ENCODE measurements around the gene CDHR1.
"Not testable (repeated sequence)": the region's sequence is repeated elsewhere in the genome, so short reads cannot be mapped to it uniquely, and the experiment has no call there.

CDHR1 gene

DNA sequence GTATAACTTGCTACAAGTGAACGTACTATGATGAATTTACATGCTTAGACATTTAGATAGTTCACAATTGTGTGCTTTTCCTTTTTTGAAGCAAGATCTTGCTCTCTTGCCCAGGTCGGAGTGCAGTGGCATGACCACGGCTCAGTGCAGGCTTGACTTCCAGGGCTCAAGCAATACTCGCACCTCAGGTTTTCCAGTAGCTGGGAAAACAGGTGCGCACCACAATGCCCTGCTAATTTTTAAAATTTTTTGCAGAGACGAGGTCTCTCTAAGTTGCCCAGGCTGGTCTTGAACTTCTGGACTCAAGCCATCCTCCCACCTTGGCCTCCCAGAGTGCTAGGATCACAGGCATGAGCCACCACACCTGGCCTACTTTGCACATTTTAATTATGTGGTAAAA lies 18.9 kb upstream of the CDHR1 start:
- DNase-seq = no peak

DNA sequence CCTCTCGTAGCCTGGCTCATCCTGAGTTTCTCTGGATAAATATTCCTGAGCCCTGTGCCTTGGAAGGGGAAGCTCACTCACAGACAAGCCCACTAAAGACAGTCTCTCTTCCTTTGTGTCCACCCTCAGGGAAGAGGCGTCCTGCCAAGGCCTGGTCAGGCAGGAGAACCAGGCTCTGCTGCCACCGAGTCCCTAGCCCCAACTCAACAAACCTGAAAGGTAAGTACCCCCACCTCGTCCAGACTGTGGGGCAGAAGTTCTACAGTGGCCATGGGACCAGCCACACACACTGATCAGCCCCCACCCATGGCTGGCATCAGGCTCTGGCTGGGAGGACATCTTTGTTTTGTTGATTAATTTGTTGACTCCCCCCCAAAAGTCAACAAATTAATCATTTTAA lies 18.0 kb upstream of the CDHR1 start:
- DNase-seq = no peak

DNA sequence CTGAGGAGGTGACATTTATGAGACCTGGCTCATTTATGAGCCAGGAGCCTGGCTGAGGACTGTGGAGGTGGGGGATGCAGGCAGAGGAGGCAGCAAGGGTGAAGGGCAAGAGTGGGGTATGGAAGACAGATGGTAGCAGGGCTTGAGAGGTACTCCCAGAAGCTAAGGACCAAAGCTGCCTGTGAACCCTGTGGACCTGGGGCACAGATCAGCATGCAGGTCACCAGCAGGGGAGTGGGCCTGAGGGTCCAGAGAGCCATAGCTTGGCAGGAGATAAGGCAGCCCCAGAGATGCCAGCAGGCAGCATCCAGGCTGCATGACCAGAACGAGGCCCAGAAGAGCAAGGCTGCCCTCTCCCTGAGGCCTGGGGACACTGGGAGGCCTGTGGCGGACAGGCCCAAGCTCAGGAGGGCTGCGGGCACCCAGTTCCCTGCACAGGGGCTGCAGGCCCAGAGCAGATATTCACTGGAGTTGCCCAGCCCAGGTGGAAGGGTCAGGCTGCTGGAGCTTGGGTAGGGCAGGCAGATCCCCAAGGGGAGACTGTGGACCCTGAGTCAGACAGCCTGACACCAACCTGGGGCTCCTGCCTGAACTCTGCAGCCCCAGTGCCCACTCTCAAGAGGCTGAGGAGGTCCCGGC lies 17.4 kb upstream of the CDHR1 start:
- no peak for DNase-seq

DNA sequence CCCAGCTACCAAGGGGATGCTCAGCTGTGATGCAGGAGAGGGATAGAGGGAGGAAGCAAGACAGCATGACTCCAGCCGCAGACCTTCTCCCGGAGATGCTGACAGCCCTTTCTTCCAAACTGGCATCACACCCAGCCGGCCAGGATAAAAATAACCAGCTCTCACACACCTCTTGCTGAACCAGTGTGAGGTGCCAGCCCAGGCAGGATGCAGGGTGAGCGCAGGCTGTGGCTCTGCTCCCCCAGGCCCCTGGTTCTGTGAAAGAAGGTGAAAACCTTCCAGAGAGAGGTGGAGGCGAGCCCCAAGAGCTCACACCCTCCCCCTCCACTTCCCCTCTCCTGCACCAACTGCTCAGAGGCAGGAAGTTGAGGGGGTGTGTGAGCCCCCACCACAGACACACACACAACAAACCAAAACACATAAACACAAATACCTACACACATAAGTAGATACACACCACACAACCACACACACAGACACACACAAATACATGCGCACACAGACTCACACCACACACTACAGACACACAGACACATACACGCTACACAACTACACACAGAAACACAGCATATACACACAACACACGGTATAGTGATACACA lies 16.7 kb upstream of the CDHR1 start:
- peak; percentile 31 for DNase-seq

DNA sequence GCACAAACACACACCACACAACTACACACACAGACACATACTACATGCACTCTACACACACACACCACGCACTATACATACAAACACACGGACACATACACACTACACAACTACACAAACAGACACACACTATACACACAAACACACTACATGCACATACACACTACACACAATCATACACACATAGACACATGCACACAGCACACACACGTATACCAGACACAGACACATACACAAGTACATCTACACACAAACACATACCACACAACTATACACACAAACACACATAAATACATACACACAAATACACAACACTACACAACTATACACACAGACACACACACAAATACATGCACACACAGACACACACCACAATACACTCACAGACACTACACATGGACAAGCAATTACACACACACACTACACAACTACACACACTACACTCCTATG lies 16.2 kb upstream of the CDHR1 start:
- no peak for DNase-seq

DNA sequence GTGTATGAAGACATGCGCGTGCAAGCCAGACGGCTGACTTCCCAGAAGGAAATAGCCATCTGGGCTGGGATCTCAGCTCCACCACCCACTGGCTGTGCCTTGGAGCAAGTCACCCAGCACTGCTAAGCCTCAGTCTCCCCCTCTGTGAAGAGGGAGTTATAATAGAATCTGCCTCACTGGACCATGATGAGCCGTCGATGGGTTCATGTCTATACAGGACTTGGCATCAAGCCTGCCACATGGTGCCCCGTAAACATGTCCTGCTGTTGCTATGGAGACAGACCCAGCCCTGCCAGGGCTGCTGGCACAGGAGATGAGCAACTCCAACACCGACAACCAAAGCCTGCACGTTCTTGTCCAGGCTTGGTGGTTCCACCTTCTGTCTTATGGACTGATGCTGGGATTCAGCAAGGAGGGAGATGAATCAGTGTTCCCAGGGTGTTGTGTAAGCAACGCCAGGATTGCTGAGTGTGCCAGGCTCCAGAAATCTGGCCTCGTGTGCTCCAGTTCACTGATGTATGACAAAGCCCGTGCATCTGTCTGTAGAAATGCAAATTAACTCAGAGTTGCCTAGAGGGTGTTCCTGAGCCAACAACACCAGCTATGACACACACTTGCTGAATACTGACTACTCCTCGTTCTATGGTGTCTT lies 15.2 kb upstream of the CDHR1 start:
- peak; percentile 23 for DNase-seq

DNA sequence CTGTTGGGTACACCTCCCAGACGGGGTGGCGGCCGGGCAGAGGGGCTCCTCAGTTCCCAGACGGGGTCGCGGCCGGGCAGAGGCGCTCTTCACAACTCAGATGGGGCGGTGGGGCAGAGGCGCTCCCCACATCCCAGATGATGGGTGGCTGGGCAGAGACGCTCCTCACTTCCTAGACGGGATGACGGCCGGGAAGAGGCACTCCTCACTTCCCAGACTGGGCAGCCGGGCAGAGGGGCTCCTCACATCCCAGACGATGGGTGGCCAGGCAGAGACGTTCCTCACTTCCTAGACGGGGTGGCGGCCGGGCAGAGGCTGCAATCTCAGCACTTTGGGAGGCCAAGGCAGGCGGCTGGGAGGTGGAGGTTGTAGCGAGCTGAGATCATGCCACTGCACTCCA lies 14.0 kb upstream of the CDHR1 start:
- not testable (repeated sequence) for DNase-seq

DNA sequence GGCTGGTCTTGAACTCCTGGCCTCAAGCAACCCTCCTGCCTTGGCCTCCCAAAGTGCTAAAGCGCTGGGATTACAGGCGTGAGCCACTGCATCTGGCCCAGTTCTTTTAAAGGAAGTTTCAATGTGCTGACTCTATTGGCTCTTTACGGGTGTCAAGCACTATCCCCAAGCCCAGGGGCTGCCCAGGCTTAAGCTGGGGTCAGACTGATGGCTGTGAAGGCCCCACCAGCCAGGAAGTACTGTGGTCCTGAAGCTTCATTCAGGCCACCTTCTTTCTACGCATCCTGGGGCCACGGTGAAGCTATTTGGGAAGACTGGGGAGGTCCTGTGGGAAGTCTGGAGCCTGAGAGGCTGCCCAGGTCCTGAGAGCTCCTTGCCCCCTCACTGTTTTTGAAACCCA lies 12.7 kb upstream of the CDHR1 start:
- DNase-seq = no peak

DNA sequence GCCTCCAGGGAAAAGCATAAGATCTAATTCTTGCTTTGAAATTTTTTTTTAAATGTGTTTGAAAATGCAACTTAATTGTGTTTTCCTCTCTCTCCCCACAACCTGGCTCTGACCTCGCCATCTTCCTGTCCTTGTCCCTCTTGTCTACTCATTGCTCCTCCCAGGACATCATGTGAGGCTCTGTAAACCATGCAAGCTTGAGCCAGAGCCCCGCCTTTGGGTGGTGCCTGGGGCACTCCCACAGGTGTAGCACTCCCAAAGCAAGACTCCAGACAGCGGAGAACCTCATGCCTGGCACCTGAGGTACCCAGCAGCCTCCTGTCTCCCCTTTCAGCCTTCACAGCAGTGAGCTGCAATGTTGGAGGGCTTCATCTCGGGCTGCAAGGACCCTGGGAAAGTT lies 9.8 kb upstream of the CDHR1 start:
- no peak for DNase-seq

DNA sequence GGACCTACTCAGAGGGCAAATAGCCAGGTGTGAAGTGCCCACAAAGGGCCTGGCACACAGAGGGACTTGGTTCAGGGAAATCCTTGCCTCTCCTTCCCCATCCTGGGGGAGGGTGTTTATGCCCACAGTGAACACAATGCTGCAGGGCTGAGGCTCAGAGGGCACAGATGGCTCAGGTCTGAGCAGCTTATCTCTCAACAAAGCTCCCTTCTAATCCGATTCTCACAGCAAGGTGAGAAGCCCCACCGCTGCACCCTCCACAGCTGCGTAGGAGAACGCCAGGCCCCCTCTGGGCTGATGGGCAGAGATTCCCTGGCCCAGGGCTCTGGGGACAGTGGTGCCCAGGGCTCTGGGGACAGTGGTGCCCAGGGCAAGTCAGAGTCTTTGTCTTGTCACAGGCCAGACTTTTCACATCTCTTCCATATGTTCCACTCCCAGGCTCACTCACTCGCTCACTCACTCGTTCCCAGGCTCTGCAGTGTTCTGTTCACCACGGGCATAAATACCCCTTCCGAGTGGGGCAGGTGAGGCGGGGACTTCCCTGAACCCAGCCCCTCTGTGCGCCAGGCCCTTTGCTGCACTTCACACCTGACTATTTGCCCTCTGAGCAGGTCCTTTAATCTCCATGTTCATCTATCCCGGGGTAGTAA lies 8.7 kb upstream of the CDHR1 start:
- no peak for DNase-seq

DNA sequence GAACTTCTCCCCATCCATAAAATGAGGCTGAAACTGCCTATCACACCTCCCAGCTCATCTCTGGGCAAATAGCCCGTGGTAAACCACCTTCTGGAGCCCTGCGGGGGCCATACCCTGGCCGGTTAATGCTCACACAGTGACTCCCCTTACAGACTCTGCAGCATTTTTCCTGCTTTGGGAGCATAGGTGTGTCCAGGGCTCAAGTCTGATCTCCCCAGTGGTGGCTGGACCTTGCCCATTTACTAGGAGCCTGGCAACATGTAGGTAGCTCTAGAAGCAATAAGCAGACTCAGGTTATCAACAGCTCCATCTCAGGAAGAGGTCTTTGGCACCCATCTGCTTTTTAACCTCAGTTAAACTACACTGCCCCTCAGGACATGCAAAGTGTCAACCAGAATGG lies 5.5 kb upstream of the CDHR1 start:
- DNase-seq = no peak

DNA sequence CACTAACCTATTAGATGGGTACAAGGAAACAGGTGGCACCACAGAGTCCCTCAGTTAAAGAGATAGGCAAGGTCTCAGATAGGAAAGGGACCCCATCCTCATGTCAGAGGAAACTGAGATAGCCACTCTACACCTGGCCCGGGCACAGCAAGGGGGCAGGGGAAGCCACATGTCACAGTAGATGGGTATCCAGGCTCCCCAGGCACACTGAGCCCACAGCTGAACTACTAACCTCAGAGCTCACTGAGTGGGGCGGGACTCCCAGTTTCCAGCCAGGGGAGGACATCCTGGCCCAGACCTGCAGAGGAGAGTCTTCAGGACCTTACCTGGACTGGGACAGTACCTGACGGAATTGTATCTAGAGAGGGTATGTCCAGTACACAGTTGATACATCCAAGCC lies 3.7 kb upstream of the CDHR1 start:
- no peak for DNase-seq

DNA sequence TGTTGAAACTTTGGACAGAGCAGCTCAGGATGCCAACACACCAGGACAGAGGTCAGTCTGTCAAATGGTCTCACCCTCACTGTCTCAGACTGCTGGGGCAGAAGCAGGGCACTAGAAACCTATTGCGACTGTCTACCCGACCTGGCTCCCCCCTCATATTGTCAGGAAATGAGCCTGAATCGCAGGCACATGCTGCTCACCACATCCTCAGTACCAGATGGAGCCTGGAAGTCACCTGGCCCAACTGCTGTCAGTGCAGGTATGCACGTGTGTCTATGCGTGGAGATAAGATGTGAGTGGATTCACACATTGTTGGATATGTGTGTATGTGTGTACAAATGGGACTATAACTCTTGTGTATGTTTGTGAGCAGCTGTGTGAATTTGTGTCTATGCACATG lies 3.2 kb upstream of the CDHR1 start:
- no peak for DNase-seq

DNA sequence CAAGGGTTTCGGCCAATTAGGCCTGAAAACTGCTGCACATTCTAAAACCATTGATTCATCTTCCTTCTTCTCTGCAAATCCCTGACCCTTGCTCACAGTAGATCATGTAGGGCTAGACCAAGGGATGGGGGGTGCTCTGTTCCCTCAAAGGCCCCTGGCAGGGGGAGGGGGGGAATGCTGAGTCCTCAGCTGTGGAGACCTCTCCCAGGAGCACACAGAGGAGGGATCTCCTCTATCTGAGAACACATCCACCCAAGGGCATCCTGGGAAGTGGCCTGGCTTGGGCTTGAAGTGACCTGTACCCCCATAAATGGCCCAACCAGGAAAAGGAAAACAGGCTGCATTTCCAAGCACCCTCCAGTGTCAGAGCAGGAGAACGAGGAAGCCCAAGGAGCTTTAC lies 1.0 kb upstream of the CDHR1 start:
- no peak for DNase-seq

DNA sequence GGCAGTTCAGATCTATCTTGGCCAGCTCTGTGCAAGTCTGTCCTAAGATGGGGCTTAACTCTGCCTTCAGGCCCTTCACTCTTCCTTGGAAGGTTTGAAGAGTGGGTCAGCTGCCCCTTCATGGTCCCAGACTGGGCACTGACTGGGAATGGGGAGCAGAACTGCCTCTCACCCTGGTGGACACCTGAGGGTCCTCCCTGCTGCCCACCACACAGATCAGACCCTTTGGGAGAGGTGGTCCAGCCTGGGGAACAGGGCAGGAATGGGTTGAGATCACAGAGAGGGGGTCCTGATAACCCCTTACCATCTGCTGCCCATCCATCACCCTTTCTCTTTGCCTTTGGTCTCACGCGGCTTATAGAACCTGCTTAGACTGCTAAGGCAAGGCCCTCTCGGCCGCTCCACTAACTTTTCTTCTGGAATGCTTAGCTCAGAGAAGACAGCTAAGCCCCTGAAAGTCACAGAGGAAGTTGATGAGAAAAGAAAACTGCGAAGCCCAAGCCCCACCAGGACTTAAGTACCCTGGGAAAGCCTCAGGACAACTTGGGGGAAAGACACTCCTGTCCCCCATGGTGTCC lies 402 bp upstream of the CDHR1 start:
- no peak for DNase-seq

DNA sequence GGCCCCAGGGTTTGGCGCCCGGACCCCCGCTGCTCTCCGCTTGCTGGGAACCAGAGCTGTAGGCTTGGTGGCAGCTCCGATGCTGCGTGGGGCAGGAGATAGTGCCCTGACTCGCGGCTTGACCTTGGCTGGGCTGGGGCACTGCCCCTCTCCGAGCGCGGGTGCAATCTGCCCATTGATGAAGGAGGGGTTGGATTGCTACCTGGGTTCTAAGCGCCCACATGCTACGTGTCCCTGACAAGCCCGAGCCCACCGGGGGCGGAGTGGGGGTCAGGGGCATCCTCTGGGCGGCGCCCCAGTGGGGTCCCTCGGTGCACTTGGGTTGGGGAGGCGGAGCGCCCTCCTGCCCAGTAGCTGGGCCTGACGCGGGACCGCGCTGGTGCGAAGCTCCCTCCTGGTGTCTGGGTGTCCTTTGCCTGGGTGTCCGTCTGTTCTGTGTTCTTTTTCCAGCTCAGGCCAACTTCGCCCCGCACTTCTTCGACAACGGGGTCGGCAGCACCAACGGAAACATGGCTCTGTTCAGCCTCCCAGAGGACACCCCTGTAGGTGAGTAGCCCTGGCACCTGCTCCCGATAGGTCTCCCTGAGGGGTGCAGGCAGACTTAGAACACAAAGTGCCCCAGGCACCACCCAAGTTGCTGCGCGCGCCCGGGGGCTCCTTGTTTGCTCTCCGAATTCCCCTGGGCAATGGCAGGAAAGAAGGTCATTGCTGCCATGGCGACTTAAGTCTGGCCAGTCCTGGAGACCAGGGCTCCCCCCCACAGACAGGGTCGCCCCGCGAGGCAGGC lies 900 bp downstream of the CDHR1 start:
- no peak for DNase-seq

DNA sequence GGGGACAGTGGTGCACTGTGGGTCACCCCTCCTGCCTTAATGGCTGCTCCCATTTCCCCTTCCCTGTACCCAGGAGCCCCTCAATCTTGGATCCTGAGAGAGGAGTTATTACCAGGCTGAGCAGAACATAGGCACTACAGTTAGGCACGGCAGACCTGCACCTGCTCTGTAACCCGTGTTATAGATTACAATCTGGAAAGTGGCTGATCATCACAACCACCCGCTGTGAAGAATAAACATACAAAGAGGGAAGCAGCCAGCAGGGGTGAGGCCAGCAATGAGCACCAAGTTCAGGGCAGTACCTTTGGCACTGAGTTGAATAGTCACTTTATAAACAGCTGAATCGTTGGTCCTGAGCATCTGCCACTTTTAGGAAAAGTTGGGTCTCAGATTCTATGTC lies 1.7 kb downstream of the CDHR1 start:
- DNase-seq = no peak

DNA sequence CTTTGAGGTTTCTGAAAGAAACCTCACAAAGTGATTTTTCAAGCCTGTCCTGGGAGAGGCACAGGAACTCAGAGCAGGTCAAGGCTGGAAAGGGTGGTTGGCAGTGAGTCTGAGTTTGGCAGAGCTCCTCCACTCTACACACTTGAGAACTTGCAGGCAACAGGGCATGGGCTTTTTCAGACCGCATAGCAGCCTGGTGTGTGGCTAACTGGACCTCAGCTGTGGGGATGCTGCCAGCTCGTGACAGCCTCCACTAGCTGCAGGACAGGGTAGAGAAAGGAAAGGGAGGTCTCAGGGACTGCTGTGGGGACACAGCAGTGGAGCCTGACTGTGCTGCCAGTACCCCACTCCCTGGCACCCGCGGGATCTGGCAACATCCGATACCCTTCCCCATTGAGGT lies 2.6 kb downstream of the CDHR1 start:
- DNase-seq = no peak

DNA sequence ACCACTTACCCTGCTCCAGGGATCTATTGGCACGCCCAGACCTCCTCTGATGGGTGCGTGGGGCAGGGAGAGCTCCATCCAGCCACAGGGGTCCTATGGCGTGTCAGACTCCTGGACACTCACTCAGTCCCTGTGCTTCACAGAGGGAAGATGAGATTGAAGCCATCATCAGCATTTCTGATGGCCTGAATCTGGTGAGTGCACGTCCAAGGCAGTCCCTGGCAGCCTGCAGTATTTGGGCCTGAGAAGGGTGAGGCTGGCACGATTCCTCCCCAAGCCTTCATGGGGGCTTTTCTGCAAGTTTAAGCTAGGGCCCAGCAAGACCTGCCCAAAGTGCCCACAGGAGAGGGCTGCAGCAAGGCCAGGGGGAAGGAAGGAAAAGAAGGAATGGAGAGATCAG lies 3.3 kb downstream of the CDHR1 start:
- DNase-seq = no peak

DNA sequence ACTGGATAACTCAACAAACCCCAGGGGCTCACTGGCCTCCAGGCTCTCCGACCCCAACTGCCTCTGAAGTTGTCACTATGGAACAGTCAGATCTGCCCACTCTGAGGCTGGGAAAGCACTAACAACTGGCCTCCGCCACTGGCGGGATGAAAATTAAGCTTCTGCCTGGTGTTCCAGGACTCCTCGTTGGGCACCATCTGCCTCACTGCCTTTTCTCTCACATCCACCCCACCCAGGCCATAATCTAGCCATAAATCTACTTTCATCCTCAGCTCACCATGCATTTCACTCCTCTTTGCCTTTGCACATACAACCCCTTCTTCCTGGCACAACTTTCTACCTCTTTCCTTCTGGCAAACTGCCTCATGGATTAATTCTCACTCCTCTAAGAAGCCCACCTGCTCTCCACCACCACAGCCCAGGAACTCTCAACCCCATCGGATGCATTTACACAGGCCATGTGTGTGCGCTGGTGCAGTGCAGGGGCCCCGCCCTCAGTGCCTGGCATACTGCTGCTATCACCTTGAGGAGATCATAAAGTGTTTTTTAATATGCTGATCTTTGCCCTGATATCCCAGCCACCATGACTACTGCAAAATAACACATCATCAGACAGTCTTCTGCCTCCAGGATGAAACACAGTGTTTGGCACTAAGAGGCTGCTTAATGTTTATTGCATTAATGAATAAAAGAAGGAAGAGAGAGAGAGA lies 4.0 kb downstream of the CDHR1 start:
- DNase-seq = no peak

DNA sequence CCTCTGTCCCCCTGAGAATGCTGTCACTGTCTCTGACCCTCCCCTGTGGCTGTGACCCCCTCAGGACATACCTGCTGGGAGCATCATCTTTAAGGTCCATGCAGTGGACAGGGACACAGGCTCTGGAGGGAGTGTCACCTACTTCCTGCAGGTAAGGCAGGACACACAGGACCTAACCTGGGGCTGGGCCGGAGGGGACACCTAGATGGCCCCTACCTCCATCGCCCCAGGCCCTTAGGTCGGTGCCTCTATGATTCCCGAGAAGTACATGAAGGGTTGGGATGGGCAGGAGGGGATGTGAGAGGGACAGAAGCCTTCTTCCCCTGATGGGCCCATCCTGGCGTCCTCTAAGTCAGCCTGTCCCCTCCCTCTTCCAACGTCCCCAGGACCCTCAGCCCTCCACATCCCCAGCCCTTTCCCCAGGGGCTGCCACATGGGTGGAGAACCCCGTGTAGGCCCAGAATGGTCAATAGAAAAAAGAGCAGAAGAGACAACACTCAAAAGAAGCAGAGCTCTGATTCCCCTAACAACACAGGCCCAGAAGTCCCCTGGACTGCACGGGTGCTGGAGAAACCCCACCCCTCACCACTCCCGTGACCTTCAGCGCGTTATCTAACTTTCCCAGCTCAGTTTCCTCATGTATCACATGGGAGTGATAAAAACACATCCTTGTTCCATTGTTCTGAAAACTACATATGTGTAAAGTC lies 6.4 kb downstream of the CDHR1 start:
- no peak for DNase-seq

DNA sequence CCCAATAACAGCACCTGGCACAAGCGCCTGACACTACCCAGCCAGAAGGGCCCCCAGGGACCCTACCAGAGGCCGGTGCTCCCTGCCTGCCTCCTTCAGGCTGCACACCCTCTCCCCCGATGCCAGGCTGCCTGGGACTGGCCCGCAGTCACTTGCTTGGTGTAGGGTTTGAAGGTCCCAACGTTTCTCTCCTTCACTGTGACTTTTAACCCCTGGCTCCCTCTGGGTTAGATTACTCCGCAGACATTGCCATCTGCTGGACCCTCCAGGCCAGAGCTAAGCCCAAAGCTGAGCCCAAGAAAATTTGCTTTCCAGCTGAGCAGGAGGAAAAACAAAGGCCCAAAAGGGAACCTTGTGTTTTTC lies 6.9 kb downstream of the CDHR1 start:
- DNase-seq = no peak

Data from activated CD4-positive, alpha-beta T cell treated with anti-CD3 and anti-CD28 coated beads for 48 hours (primary cell).